PC-3 (cell line): ENCODE measurements around the gene SLK. TPM values are rescaled to one million over a fixed set of nuclear protein-coding genes. Genes with fewer than 3 reads are reported as not detected.

Experiments
- ATAC-seq: fragments of 200-7000 bp; cut with Tn5 transposase; 2 replicates; pipeline ENCODE4 v1.9.1; 2020; ENCODE audit warnings: mild to moderate bottlenecking, moderate library complexity
- BruUV-seq: library from RNA; stranded (reverse); fragments of 400-500 nt; replicated peaks from 2 replicates; lab custom pipeline; 2021; lab: Mats Ljungman, UMichigan
- CTCF ChIA-PET: fragments of 300-600 bp; sonication (Branson Sonifier 250); formaldehyde crosslinking; loops from one replicate; lab custom pipeline; 2022; ENCODE audit warnings: antibody characterized with exemption; lab: Charles Lee
- POLR2A ChIA-PET: fragments of 300-600 bp; sonication (Branson Sonifier 250); formaldehyde crosslinking; loops from one replicate; lab custom pipeline; 2022; ENCODE audit warnings: antibody characterized with exemption; ENCODE audit not compliant: unreplicated experiment; lab: Charles Lee
- DNase-seq: peaks from one replicate; pipeline ENCODE4 v3.0.0-alpha.2; 2015
- H2AFZ ChIP-seq: fragments of 300-600 bp; sonication (generic); 2 replicates; pipeline ENCODE4 v1.6.0; 2016; ENCODE audit warnings: antibody characterized with exemption, low read length
- H3F3A ChIP-seq: fragments of 300-600 bp; sonication (generic); one replicate; pipeline ENCODE4 v1.6.0; 2017; ENCODE audit warnings: antibody characterized with exemption, low read length, control low read depth, mild to moderate bottlenecking; ENCODE audit not compliant: unreplicated experiment
- H3K27ac ChIP-seq: fragments of 300-600 bp; sonication (generic); 2 replicates; pipeline ENCODE4 v1.5.1; 2016; ENCODE audit warnings: mild to moderate bottlenecking, low read length
- H3K27me3 ChIP-seq: fragments of 300-600 bp; sonication (generic); 2 replicates; pipeline ENCODE4 v1.6.1; 2016; ENCODE audit warnings: low read length, mixed read lengths
- H3K36me3 ChIP-seq: fragments of 300-600 bp; sonication (generic); 2 replicates; pipeline ENCODE4 v1.6.1; 2016; ENCODE audit warnings: low read depth, mixed run types, low read length, mixed read lengths
- H3K4me1 ChIP-seq: fragments of 300-600 bp; sonication (generic); 2 replicates; pipeline ENCODE4 v1.5.1; 2016; ENCODE audit warnings: low read length; ENCODE audit not compliant: insufficient read depth
- H3K4me2 ChIP-seq: fragments of 300-600 bp; sonication (generic); 2 replicates; pipeline ENCODE4 v1.6.0; 2016; ENCODE audit warnings: low read length
- H3K4me3 ChIP-seq: fragments of 300-600 bp; sonication (generic); 2 replicates; pipeline ENCODE4 v1.5.1; 2016; ENCODE audit warnings: mild to moderate bottlenecking, low read length, mixed read lengths
- H3K79me2 ChIP-seq: fragments of 300-600 bp; sonication (generic); 2 replicates; pipeline ENCODE4 v1.6.1; 2017; ENCODE audit warnings: low read length, mixed read lengths
- H3K9ac ChIP-seq: fragments of 300-600 bp; sonication (generic); 2 replicates; pipeline ENCODE4 v1.6.0; 2016; ENCODE audit warnings: mild to moderate bottlenecking, low read length
- H3K9me2 ChIP-seq: fragments of 300-600 bp; sonication (generic); replicated peaks from 2 replicates; pipeline ENCODE4 v1.6.1; 2016; ENCODE audit warnings: mixed run types, low read length, mixed read lengths
- H3K9me3 ChIP-seq: fragments of 300-600 bp; sonication (generic); 2 replicates; pipeline ENCODE4 v1.6.1; 2016; ENCODE audit warnings: low read length, mixed read lengths
- H4K20me1 ChIP-seq: fragments of 300-600 bp; sonication (generic); 2 replicates; pipeline ENCODE4 v1.6.1; 2016; ENCODE audit warnings: low read length, mixed read lengths
- EZH2 ChIP-seq: fragments of 300-600 bp; sonication (generic); IDR thresholded peaks from one replicate; pipeline ENCODE4 v1.6.1; 2017; ENCODE audit warnings: antibody characterized with exemption, mild to moderate bottlenecking, low read length; ENCODE audit not compliant: unreplicated experiment
- EZH2phosphoT487 ChIP-seq: fragments of 300-600 bp; sonication (generic); IDR thresholded peaks from 2 replicates; pipeline ENCODE4 v1.6.1; 2018; ENCODE audit warnings: mild to moderate bottlenecking, antibody characterized with exemption, low read length, borderline replicate concordance
- intact Hi-C: fragments of 100-400 bp; cut with micrococcal nuclease; formaldehyde crosslinking; loops from 2 replicates; pipeline ENCODE4 v1.9.0; 2023
- total RNA-seq: library from RNA; depleted of rRNA; stranded (reverse); fragments of >200 nt; gene quantifications from 2 replicates; pipeline ENCODE4 v1.2.3, GENCODE V29; 2014
- TF ChIP-seq, protein P1 (sequence below): fragments of 300-600 bp; sonication (generic); conservative IDR thresholded peaks from 2 replicates; pipeline ENCODE4 v1.5.1; 2017; ENCODE audit warnings: antibody characterized with exemption, low read depth, mild to moderate bottlenecking, low read length

The SLK gene
- total RNA-seq, 1 experiment from 2014 or later = 20.2 TPM

DNA sequence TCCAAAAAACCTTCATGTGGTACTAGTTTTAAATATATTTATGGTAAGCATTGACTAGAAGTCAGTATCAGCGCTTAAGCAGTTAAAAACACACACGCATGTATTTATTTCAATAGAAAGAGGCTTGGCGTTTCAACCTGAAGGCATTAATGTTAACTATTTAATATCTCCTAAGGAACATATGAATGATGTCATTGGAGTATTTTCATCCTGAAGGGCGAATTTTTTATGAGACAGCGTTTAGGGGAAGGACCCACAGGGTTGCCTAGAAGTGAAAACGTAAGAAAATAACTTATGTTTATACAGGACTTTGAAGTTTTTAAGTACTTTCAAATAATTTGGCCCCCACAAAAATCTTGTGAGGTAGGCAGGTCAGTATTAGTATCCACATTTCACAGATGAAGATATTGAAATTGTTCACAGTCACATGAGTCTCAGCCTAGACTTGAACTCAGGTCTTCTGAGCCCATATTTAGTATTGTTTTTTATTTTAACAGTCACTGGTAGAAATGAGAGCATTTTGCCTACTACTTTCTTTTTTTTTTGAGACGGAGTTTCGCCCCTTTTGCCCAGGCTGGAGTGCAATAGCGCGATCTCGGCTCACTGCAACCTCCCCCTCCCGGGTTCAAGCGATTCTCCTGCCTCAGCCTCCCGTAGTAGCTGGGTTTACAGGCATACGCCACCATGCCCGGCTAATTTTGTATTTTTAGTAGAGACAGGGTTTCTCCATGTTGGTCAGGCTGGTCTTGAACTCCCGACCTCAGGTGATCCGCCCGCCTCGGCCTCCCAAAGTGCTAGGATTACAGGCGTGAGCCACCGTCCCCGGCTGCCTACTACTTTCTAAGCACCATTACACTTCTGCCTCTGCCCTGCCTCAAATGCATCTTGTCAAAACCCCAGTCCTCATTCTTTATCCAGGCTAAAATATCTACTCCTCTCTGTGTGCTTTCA lies 1.8 kb downstream of the SLK start:
- peak overlapping the region; percentile 92 for H3K4me2 ChIP-seq
- ATAC-seq (no peak), DNase-seq (peak; percentile 35)
- intact Hi-C loops = loop anchor here (1.0 to 5.0 kb wide), 2 partner anchors 78 to 154 kb away; partner anchors contain the start of gene SFR1
- TF ChIP-seq EZH2phosphoT487 (no peak), EZH2 (no peak)
- TF ChIP-seq, protein P1, sequence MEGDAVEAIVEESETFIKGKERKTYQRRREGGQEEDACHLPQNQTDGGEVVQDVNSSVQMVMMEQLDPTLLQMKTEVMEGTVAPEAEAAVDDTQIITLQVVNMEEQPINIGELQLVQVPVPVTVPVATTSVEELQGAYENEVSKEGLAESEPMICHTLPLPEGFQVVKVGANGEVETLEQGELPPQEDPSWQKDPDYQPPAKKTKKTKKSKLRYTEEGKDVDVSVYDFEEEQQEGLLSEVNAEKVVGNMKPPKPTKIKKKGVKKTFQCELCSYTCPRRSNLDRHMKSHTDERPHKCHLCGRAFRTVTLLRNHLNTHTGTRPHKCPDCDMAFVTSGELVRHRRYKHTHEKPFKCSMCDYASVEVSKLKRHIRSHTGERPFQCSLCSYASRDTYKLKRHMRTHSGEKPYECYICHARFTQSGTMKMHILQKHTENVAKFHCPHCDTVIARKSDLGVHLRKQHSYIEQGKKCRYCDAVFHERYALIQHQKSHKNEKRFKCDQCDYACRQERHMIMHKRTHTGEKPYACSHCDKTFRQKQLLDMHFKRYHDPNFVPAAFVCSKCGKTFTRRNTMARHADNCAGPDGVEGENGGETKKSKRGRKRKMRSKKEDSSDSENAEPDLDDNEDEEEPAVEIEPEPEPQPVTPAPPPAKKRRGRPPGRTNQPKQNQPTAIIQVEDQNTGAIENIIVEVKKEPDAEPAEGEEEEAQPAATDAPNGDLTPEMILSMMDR = no peak
- no TSS peak for BruUV-seq
- no peaks in the 10 kb centered on the region for H3F3A ChIP-seq
- no peaks in the 10 kb centered on the region for H3K36me3 ChIP-seq
- H2AFZ ChIP-seq = no peak overlapping the region
- no peak overlapping the region for H3K27ac ChIP-seq
- no peaks in the 10 kb centered on the region for H3K9me3 ChIP-seq
- peaks cover 63% of the 10 kb centered on the region for H3K79me2 ChIP-seq
- H4K20me1 ChIP-seq = peaks cover 33% of the 10 kb centered on the region
- no peaks in the 10 kb centered on the region for H3K27me3 ChIP-seq
- ChIA-PET POLR2A (interaction anchor here (0.6 kb wide), 1 partner anchor 79 kb away, joined by 4 read pairs; no protein-coding TSS in a partner anchor), CTCF (interaction anchor here (0.6 kb wide), 1 partner anchor 74 kb away, joined by 6 read pairs; no protein-coding TSS in a partner anchor)
- H3K4me1 ChIP-seq = peaks cover 20% of the 10 kb centered on the region
- H3K4me3 ChIP-seq = peak overlapping the region; percentile 89
- H3K9ac ChIP-seq = peak overlapping the region; percentile 82
- no peaks in the 10 kb centered on the region for H3K9me2 ChIP-seq

DNA sequence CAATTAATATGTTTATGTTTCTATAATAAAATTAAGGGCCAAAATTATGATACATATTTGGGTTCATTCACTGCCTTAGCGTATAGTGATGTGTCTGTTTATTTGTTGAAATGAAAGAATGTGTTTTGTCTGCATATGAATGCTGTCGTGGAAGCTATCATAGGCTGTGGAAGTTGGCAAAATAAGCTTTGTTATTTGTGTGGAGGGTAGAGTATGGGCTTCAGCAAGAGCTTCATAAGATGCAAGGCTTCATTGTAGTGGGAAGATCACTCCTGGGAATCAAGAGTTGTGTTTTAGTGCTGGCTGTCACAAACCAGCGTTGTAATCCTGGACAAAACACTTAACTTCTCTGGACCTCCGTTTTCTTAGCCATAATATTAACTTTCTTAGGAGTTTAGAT lies 2.5 kb downstream of the SLK start:
- Histone ChIP-seq H3K9me2 (no peaks in the 10 kb centered on the region), H3F3A (no peaks in the 10 kb centered on the region), H3K9ac (peak overlapping the region; percentile 82), H3K27me3 (no peaks in the 10 kb centered on the region), H2AFZ (no peak overlapping the region), H3K4me2 (peak overlapping the region; percentile 92), H3K36me3 (no peaks in the 10 kb centered on the region), H4K20me1 (peaks cover 33% of the 10 kb centered on the region), H3K27ac (0 out of 2 replicates have a peak overlapping the region, but pooled peaks have one; percentile 5), H3K9me3 (no peaks in the 10 kb centered on the region), H3K4me1 (peaks cover 20% of the 10 kb centered on the region), H3K79me2 (peaks cover 68% of the 10 kb centered on the region), H3K4me3 (peak overlapping the region; percentile 89)
- ATAC-seq (no peak), DNase-seq (no peak)
- BruUV-seq = no TSS peak
- TF ChIP-seq EZH2 (no peak), EZH2phosphoT487 (no peak)
- TF ChIP-seq, protein P1 = no peak
- CTCF ChIA-PET = interaction anchor here (0.6 kb wide), 1 partner anchor 75 kb away, joined by 6 read pairs; no protein-coding TSS in a partner anchor
- intact Hi-C loops = loop anchor here (5.0 kb wide), 1 partner anchor 153 kb away; the partner anchor contains the start of gene SFR1
- POLR2A ChIA-PET = interaction anchor here (0.7 to 1.0 kb wide), 2 partner anchors 75 to 79 kb away, joined by 3 to 7 read pairs; no protein-coding TSS in a partner anchor
